Right atrium auricular region (tissue), 2 donors: ENCODE measurements around the gene NEDD8. TPM values are rescaled to one million over a fixed set of nuclear protein-coding genes. Genes with fewer than 3 reads are reported as not detected.
A peak's percentile ranks its signal among the peaks of the same experiment; 100 is the strongest.

Source experiments
- DNase-seq: peaks from one replicate; pipeline ENCODE4 v3.0.0-alpha.2; 2019; ENCODE audit warnings: low spot score
- H3K27ac ChIP-seq, 2 donors: fragments of 200-600 bp; sonication (generic); 1 replicate in 1 of 2; 2 replicates in 1 of 2; pipeline ENCODE4 v1.5.1; 2016 to 2019
- H3K27me3 ChIP-seq, 2 donors: fragments of 200-600 bp; sonication (generic); one replicate each; pipeline versions ENCODE4 v1.5.1 to v1.6.0; 2017 to 2019
- H3K36me3 ChIP-seq: fragments of 200-600 bp; sonication (generic); one replicate; pipeline ENCODE4 v1.5.1; 2016
- H3K4me1 ChIP-seq, 2 donors: fragments of 200-600 bp; sonication (generic); one replicate each; pipeline versions ENCODE4 v1.5.1 to v1.6.0; 2017 to 2019
- H3K4me3 ChIP-seq, 2 donors: fragments of 200-600 bp; sonication (generic); 1 replicate in 1 of 2; 2 replicates in 1 of 2; pipeline ENCODE4 v1.5.1; 2017 to 2019; ENCODE audit warnings: mild to moderate bottlenecking in 1 of 2, moderate library complexity in 1 of 2
- H3K9me3 ChIP-seq, 2 donors: fragments of 200-600 bp; sonication (generic); one replicate each; pipeline ENCODE4 v1.5.1; 2019
- total RNA-seq, 2 donors: library from RNA; depleted of rRNA; stranded (reverse); fragments of >200 nt; gene quantifications; one replicate each; pipeline ENCODE4 v1.1.0, GENCODE V29; 2016
- TF ChIP-seq, protein P1 (sequence below), 2 donors: fragments of 200-600 bp; sonication (generic); IDR thresholded peaks; one replicate each; pipeline ENCODE4 v1.5.1; 2019; ENCODE audit warnings: antibody characterized with exemption in 2 of 2

NEDD8 gene
- total RNA-seq, 2 donors from 2014 or later: 184 to 206 TPM

DNA sequence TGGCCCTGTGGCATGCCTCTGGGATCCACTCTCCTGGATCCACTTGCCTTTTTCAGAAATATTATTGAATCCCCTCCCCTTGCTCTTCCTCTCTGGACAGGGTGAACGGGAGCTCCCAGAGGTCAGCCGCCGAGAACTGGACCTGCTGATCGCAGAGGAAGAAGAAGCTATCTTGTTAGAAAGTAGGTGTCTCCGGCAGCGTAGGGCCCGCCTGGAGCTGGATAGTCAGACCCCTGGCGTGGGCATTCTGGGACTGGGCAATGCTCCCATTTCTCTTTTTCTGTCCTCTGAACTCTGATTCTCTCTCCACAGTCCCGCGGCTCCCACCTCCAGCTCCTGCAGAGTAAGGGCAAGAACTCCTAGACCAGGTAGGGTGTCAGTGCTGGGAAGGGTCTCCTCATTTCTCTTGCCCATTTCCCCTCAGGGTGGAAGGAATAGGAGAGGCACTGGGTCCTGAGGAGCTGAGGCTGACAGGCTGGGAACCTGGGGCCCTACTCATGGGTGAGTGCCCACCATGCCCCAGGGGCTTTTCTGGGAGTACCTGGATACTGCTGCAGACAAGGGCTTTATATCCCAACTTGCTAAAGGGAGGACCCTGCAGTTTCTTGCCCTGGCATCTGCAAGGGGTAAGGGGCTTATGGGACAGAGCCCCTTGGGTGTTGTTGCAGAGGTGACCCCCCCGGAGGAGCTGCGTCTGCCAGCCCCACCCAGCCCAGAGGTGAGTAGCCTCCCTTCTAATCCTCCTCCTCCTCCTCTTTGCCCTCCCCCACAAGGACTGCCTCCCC lies 54.9 kb downstream of the NEDD8 start:
- Histone ChIP-seq H3K27me3 (no peaks in the 10 kb centered on the region), H3K36me3 (peaks cover 13% of the 10 kb centered on the region), H3K4me3 (no peak overlapping the region), H3K27ac (no peak overlapping the region), H3K4me1 (peaks cover 0 to 10% of the 10 kb centered on the region in 2 donors), H3K9me3 (no peaks in the 10 kb centered on the region)
- DNase-seq: no peak
- TF ChIP-seq, protein P1, sequence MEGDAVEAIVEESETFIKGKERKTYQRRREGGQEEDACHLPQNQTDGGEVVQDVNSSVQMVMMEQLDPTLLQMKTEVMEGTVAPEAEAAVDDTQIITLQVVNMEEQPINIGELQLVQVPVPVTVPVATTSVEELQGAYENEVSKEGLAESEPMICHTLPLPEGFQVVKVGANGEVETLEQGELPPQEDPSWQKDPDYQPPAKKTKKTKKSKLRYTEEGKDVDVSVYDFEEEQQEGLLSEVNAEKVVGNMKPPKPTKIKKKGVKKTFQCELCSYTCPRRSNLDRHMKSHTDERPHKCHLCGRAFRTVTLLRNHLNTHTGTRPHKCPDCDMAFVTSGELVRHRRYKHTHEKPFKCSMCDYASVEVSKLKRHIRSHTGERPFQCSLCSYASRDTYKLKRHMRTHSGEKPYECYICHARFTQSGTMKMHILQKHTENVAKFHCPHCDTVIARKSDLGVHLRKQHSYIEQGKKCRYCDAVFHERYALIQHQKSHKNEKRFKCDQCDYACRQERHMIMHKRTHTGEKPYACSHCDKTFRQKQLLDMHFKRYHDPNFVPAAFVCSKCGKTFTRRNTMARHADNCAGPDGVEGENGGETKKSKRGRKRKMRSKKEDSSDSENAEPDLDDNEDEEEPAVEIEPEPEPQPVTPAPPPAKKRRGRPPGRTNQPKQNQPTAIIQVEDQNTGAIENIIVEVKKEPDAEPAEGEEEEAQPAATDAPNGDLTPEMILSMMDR (IDR thresholded peaks at IDR 0.05): no peak

DNA sequence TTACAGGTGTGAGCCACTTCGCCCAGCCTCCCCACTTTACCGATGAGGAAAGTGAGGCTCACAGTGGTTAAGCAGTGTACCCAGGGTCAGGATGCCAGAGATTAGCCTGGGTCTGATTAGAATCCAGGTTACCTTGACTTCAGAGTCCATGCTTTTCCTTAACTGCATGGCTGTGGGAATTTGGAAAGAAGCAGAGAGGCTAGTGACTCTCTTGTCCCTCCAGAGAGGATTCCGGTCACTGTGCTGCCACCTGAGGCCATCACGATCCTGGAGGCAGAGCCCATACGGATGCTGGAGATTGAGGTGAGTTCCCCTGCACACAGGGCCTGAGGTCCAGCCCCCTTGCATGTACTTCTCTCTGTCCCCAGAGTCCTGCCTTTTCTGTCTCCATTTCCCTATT lies 55.6 kb downstream of the NEDD8 start:
- no peak for DNase-seq
- TF ChIP-seq, protein P1 (IDR thresholded peaks at IDR 0.05): no peak
- peaks cover 0 to 15% of the 10 kb centered on the region in 2 donors for H3K4me1 ChIP-seq
- peaks cover 7% of the 10 kb centered on the region for H3K36me3 ChIP-seq
- no peak overlapping the region for H3K4me3 ChIP-seq
- H3K9me3 ChIP-seq: no peaks in the 10 kb centered on the region
- no peak overlapping the region for H3K27ac ChIP-seq
- H3K27me3 ChIP-seq: no peaks in the 10 kb centered on the region

DNA sequence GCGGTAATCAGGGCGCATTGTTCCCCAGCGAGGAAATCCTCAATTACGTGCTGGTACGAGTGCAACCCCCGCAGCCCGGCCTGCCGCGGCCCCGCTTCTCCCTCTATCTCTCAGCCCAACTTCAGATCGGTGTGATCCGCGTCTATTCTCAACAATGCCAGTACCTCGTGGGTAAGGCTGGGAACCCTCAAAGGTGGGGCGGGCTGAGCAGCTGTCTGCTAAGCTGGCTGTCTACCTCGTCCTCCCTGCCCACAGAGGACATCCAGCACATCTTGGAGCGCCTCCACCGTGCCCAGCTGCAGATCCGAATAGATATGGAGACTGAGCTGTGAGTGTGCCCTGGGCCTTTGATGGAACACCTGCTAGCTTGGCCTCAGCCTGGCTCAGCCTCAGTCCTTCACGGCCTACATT lies 59.3 kb downstream of the NEDD8 start:
- Histone ChIP-seq H3K27ac (no peak overlapping the region), H3K4me1 (peaks cover 0 to 9% of the 10 kb centered on the region in 2 donors), H3K36me3 (peaks cover 6% of the 10 kb centered on the region), H3K27me3 (no peaks in the 10 kb centered on the region), H3K4me3 (peak overlapping the region in 1 of 2 donors; percentile 40), H3K9me3 (no peaks in the 10 kb centered on the region)
- DNase-seq: no peak
- TF ChIP-seq, protein P1 (IDR thresholded peaks at IDR 0.05): no peak

DNA sequence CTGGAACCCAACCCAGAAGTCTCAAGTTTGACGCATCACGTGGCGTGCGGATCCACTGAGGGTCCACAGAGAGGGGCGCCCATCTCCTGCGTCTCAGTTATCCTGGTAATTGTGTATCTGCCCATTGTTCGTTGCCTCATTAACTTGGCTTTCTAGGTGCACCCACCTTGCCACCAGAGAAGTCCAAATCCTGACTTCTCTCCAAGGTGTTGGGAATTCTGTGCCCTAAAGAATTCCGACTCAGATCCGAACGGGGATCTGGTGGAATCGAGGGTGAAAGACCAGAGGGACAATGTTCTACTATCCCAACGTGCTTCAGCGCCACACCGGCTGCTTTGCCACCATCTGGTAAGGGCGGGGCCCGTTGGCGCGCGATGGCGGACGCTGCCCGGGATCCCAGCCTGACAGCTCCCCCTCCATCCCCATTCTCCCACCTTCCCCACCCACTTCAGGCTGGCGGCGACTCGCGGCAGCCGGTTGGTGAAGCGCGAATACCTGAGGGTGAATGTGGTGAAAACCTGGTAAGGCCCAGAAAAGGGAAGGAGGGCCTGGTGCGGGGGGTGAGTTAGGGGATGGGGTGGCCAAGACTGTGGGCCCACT lies 59.8 kb downstream of the NEDD8 start:
- no peaks in the 10 kb centered on the region for H3K9me3 ChIP-seq
- peak overlapping the region; percentile 12 to 40 for H3K4me3 ChIP-seq
- no peak overlapping the region for H3K27ac ChIP-seq
- no peak for DNase-seq
- H3K27me3 ChIP-seq: no peaks in the 10 kb centered on the region
- TF ChIP-seq, protein P1 (IDR thresholded peaks at IDR 0.05): no peak
- peaks cover 11% of the 10 kb centered on the region for H3K36me3 ChIP-seq
- peaks cover 0 to 9% of the 10 kb centered on the region in 2 donors for H3K4me1 ChIP-seq

DNA sequence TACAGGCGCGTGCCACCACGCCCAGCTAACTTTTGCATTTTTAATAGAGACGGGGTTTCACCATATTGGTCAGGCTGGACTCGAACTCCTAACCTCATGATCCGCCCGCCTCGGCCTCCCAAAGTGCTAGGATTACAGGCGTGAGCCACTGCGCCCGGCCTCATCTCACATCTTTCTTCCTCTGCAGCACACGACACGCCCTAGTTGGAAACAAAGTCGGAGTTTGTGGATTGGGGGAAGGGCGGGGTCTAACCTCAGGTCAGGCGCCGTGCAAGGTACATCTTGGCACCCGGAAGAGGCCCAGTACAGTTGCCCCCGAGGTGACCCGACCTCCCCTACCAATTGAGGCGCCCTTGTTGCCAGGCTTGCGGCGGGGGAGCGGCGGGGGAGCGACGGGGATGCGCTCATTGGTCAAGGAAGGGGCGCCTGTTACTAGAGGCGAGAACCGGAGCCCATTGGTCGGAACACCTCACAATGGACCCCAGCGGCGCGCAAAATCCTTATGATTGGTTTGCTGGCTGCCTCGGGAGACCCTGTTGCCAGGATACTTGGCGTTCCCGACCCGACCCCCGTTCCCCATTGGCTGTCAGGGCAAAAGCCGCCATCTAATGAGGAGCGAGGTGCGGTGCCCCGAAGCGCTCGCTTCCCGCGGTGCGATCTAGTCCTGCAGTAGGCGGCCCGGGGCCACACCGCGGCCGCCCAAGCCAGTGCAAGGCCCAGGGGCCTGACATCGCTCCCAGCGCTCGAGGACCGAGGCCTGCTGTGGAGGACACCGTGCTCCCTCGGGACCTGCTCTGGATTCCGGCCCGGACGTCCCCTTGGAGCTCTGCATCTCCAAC lies 60.5 kb downstream of the NEDD8 start, which contains the start of gene REC8:
Gene REC8, plus strand, starts transcription at position 659 of the 839 bp plus-strand sequence. CDS start 473 bp downstream, outside the sequence.
- peaks cover 18% of the 10 kb centered on the region for H3K36me3 ChIP-seq
- no peak within 1 kb of the TSS for H3K27ac ChIP-seq

More for the DNA sequence above, 60.5 kb downstream of the NEDD8 start, which contains the start of gene REC8:
- Histone ChIP-seq H3K9me3 (no peaks in the 10 kb centered on the region), H3K27me3 (no peaks in the 10 kb centered on the region), H3K4me3 (peak within 1 kb of the TSS; percentile 12 to 40), H3K4me1 (peaks cover 0 to 9% of the 10 kb centered on the region in 2 donors)
- DNase-seq: peak; percentile 89
- TF ChIP-seq, protein P1 (IDR thresholded peaks at IDR 0.05): no peak
